Measurements from ENCODE around the gene CD1D. TPM values are rescaled to one million over a fixed set of nuclear protein-coding genes. Genes with fewer than 3 reads are reported as not detected.
A peak's percentile ranks its signal among the peaks of the same experiment; 100 is the strongest.

CD1D gene
- not detected in 2 replicates for polyA plus RNA-seq (2012; rRNA removed)
- polyA plus RNA-seq (2012; cell fraction: cytosol; rRNA removed): 0.01 TPM in 1 of 2 replicates, not detected in the other
- polyA plus RNA-seq (2012; cell fraction: nucleus; rRNA removed): 0.04 and 0.05 TPM in 2 replicates

DNA sequence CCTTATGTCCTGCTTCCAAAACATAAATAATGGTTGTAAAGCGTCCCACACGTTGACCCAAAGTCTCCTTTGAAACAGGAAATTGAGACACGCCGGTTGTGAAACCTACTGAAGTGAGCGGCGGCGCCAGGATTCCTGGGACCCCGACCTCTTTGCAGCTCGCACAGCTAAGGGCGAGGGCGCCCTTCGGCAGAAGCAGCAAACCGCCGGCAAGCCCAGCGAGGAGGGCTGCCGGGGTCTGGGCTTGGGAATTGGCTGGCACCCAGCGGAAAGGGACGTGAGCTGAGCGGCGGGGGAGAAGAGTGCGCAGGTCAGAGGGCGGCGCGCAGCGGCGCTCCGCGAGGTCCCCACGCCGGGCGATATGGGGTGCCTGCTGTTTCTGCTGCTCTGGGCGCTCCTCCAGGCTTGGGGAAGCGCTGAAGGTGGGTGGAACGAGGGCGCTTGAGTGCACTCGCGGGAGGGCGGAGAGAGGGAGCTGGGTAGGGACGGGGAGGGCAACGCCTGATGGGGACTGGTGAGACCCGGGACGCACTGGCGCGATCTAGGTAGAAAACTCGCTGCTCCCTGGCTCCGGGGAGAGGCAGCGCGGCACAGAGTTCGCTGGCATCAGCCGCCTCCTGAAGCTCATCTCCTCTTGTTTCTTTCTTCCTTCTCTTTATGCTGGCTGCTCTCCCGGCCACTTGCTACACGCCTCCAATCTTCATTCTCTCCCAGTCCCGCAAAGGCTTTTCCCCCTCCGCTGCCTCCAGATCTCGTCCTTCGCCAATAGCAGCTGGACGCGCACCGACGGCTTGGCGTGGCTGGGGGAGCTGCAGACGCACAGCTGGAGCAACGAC lies at the start of gene CD1D:
TSS of gene CD1D (plus strand) at position 155 of the 836 bp plus-strand sequence. CDS start at position 362, 207 bp downstream.
- Histone ChIP-seq H3K27me3 (ENCODE audit: insufficient read depth) (peaks cover 84% of the 10 kb centered on the region), H3K4me3 (ENCODE audit: low read depth in 2 of 2, low read length in 1 of 2) (peak within 1 kb of the TSS in 1 of 2 experiments; percentile 27; a peak in 1 of 4 replicates), H3K79me2 (ENCODE audit: insufficient read depth) (no peaks in the 10 kb centered on the region), H3K4me1 (ENCODE audit: control insufficient read depth in 1 of 2, insufficient read depth in 2 of 2, low read depth in 1 of 2, low read length in 1 of 2) (no peaks in the 10 kb centered on the region; a peak in 1 of 4 replicates), H3K9me2 (no peaks in the 10 kb centered on the region), H3K9me3 (no peaks in the 10 kb centered on the region), H3K27ac (ENCODE audit: low read depth in 2 of 2, low read length in 1 of 2) (no peak within 1 kb of the TSS), H3K36me3 (replicated peaks in 1 of 2; ENCODE audit: control insufficient read depth in 1 of 2, insufficient read depth in 2 of 2, low read length in 1 of 2) (no peaks in the 10 kb centered on the region), H3F3A (replicated peaks; ENCODE audit: insufficient read depth) (no peaks in the 10 kb centered on the region), H3K4me2 (peak within 1 kb of the TSS; percentile 66; the same call in 1 of the 2 replicates), H4K20me1 (ENCODE audit: insufficient read depth) (no peaks in the 10 kb centered on the region), H3K9ac (no peak within 1 kb of the TSS), H2AFZ (ENCODE audit: low read depth) (0 out of 2 replicates have a peak within 1 kb of the TSS, but pooled peaks have one; percentile 54)
- WGBS (ENCODE audit: low lambda C conversion rate): 9% methylated on average over 45 of the region's 63 CpGs
- DNase-seq: no peak
- POLR2A ChIA-PET: no interaction called here
- CTCF ChIA-PET: interaction anchor here (1.0 kb wide), 1 partner anchor 23 kb away, joined by 4 read pairs; no protein-coding TSS in a partner anchor
- TF ChIP-seq, protein P1, sequence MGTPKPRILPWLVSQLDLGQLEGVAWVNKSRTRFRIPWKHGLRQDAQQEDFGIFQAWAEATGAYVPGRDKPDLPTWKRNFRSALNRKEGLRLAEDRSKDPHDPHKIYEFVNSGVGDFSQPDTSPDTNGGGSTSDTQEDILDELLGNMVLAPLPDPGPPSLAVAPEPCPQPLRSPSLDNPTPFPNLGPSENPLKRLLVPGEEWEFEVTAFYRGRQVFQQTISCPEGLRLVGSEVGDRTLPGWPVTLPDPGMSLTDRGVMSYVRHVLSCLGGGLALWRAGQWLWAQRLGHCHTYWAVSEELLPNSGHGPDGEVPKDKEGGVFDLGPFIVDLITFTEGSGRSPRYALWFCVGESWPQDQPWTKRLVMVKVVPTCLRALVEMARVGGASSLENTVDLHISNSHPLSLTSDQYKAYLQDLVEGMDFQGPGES (IDR thresholded peaks at IDR 0.05; ENCODE audit: low read depth, low read length): no peak
- TF ChIP-seq RFX5 (IDR thresholded peaks at IDR 0.05; ENCODE audit: low read length) (no peak), EP300 (IDR thresholded peaks at IDR 0.05; ENCODE audit: borderline replicate concordance in 1 of 2, low read depth in 1 of 2, low read length in 1 of 2) (no peak), GATA2 (CRISPR knock-in tag; IDR thresholded peaks at IDR 0.05) (no peak), FOXM1 (IDR thresholded peaks at IDR 0.05; ENCODE audit: low read depth) (no peak), TEAD4 (IDR thresholded peaks at IDR 0.05; ENCODE audit: borderline replicate concordance, insufficient read depth) (no peak), TCF12 (IDR thresholded peaks at IDR 0.05) (no peak), CHD2 (IDR thresholded peaks at IDR 0.05; ENCODE audit: low read length, partially characterized antibody) (no peak), SMC3 (IDR thresholded peaks at IDR 0.05; ENCODE audit: low read depth, low read length) (no peak), MXI1 (IDR thresholded peaks at IDR 0.05; ENCODE audit: low read depth, low read length) (no peak), RAD21 (IDR thresholded peaks at IDR 0.05; ENCODE audit: low read length) (no peak), RXRA (IDR thresholded peaks at IDR 0.05; ENCODE audit: borderline replicate concordance, low read depth) (no peak), JUND (IDR thresholded peaks at IDR 0.05) (no peak)
- TF ChIP-seq, protein P2, sequence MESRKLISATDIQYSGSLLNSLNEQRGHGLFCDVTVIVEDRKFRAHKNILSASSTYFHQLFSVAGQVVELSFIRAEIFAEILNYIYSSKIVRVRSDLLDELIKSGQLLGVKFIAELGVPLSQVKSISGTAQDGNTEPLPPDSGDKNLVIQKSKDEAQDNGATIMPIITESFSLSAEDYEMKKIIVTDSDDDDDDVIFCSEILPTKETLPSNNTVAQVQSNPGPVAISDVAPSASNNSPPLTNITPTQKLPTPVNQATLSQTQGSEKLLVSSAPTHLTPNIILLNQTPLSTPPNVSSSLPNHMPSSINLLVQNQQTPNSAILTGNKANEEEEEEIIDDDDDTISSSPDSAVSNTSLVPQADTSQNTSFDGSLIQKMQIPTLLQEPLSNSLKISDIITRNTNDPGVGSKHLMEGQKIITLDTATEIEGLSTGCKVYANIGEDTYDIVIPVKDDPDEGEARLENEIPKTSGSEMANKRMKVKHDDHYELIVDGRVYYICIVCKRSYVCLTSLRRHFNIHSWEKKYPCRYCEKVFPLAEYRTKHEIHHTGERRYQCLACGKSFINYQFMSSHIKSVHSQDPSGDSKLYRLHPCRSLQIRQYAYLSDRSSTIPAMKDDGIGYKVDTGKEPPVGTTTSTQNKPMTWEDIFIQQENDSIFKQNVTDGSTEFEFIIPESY (IDR thresholded peaks at IDR 0.05; ENCODE audit: borderline replicate concordance, low read depth): no peak
- TF ChIP-seq, protein P3, sequence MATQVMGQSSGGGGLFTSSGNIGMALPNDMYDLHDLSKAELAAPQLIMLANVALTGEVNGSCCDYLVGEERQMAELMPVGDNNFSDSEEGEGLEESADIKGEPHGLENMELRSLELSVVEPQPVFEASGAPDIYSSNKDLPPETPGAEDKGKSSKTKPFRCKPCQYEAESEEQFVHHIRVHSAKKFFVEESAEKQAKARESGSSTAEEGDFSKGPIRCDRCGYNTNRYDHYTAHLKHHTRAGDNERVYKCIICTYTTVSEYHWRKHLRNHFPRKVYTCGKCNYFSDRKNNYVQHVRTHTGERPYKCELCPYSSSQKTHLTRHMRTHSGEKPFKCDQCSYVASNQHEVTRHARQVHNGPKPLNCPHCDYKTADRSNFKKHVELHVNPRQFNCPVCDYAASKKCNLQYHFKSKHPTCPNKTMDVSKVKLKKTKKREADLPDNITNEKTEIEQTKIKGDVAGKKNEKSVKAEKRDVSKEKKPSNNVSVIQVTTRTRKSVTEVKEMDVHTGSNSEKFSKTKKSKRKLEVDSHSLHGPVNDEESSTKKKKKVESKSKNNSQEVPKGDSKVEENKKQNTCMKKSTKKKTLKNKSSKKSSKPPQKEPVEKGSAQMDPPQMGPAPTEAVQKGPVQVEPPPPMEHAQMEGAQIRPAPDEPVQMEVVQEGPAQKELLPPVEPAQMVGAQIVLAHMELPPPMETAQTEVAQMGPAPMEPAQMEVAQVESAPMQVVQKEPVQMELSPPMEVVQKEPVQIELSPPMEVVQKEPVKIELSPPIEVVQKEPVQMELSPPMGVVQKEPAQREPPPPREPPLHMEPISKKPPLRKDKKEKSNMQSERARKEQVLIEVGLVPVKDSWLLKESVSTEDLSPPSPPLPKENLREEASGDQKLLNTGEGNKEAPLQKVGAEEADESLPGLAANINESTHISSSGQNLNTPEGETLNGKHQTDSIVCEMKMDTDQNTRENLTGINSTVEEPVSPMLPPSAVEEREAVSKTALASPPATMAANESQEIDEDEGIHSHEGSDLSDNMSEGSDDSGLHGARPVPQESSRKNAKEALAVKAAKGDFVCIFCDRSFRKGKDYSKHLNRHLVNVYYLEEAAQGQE (IDR thresholded peaks at IDR 0.05; ENCODE audit: low read depth, low read length): no peak
- TF ChIP-seq, protein P4, sequence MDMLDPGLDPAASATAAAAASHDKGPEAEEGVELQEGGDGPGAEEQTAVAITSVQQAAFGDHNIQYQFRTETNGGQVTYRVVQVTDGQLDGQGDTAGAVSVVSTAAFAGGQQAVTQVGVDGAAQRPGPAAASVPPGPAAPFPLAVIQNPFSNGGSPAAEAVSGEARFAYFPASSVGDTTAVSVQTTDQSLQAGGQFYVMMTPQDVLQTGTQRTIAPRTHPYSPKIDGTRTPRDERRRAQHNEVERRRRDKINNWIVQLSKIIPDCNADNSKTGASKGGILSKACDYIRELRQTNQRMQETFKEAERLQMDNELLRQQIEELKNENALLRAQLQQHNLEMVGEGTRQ (IDR thresholded peaks at IDR 0.05; ENCODE audit: borderline replicate concordance, low read depth, low read length): no peak
- TF ChIP-seq, protein P5, sequence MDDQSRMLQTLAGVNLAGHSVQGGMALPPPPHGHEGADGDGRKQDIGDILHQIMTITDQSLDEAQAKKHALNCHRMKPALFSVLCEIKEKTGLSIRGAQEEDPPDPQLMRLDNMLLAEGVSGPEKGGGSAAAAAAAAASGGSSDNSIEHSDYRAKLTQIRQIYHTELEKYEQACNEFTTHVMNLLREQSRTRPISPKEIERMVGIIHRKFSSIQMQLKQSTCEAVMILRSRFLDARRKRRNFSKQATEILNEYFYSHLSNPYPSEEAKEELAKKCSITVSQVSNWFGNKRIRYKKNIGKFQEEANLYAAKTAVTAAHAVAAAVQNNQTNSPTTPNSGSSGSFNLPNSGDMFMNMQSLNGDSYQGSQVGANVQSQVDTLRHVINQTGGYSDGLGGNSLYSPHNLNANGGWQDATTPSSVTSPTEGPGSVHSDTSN (IDR thresholded peaks at IDR 0.05): no peak
- TF ChIP-seq, protein P6, sequence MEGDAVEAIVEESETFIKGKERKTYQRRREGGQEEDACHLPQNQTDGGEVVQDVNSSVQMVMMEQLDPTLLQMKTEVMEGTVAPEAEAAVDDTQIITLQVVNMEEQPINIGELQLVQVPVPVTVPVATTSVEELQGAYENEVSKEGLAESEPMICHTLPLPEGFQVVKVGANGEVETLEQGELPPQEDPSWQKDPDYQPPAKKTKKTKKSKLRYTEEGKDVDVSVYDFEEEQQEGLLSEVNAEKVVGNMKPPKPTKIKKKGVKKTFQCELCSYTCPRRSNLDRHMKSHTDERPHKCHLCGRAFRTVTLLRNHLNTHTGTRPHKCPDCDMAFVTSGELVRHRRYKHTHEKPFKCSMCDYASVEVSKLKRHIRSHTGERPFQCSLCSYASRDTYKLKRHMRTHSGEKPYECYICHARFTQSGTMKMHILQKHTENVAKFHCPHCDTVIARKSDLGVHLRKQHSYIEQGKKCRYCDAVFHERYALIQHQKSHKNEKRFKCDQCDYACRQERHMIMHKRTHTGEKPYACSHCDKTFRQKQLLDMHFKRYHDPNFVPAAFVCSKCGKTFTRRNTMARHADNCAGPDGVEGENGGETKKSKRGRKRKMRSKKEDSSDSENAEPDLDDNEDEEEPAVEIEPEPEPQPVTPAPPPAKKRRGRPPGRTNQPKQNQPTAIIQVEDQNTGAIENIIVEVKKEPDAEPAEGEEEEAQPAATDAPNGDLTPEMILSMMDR (IDR thresholded peaks at IDR 0.05): no peak
- TF ChIP-seq, protein P7, sequence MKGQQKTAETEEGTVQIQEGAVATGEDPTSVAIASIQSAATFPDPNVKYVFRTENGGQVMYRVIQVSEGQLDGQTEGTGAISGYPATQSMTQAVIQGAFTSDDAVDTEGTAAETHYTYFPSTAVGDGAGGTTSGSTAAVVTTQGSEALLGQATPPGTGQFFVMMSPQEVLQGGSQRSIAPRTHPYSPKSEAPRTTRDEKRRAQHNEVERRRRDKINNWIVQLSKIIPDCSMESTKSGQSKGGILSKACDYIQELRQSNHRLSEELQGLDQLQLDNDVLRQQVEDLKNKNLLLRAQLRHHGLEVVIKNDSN (IDR thresholded peaks at IDR 0.05; ENCODE audit: borderline replicate concordance, low read depth): no peak

Data from SK-N-SH (cell line).